Measurements from ENCODE around the gene TDRD15. TPM values are rescaled to one million over a fixed set of nuclear protein-coding genes. Genes with fewer than 3 reads are reported as not detected.

Gene TDRD15
- total RNA-seq, result under 1 TPM; 0.59 to 0.75 TPM
- polyA plus RNA-seq, result under 1 TPM; 0.09 to 0.25 TPM

DNA sequence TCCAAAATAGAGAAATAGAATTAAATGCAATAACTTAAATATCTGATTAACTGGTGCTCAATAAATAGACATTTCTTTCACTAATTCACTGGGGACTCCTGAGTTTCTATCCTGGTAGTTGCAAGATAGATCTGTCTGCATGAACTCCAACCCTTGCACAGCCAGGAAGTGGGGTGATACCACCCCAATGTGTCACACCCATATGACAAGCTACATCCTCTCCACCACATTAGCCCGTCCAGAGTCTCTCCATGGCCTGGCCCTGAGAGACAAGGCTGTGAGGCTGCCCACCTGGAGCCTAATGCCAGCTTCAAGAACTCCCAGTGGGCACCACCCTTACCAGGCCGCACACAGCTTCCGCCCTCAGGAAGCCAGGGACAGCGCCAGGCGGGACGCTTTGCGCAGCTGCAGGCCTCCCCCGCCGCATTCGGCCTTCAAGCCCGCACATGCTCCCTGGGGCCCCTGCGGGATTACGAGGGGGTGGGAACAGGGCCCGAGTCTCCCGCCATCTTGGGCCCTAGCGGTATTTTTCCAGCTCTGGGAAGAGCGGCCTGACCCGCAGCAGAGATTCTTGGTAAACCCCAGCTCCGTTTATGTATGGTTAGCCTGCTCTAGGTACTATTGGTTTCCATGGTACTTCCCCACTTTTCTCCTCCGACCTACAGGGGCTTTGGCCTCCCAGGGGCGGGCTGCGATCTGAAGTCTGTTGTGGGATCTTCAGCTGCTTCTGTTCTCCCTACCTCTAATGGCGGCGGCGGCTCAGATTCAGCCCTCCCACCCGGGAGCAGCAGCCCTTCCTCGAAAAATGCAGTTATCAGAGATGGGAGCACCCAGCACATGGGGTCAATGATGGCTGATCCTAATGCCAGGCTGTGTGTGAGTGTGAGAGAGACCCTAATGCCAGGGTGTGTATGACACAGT lies at the start of gene TDRD15:
Gene TDRD15, plus strand, starts transcription at position 496 of the 921 bp plus-strand sequence. CDS start 13,500 bp downstream, outside the sequence.
- 95% methylated on average over 27 of the region's 27 CpGs for WGBS
- H3K27me3 ChIP-seq (ENCODE audit: control insufficient read depth in 4 of 4, insufficient read depth in 4 of 4, low read length in 3 of 4), result no peaks in the 10 kb centered on the region
- H3K27ac ChIP-seq (ENCODE audit: low read depth in 1 of 2, low read length in 2 of 2), result no peak within 1 kb of the TSS
- no peak for TF ChIP-seq REST (IDR thresholded peaks at IDR 0.05)
- TF ChIP-seq EGR1 (IDR thresholded peaks at IDR 0.05; ENCODE audit: low read depth in 2 of 2), result no peak
- TF ChIP-seq, protein P1, sequence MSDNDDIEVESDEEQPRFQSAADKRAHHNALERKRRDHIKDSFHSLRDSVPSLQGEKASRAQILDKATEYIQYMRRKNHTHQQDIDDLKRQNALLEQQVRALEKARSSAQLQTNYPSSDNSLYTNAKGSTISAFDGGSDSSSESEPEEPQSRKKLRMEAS (IDR thresholded peaks at IDR 0.05), result no peak
- TF ChIP-seq RAD21 (IDR thresholded peaks at IDR 0.05), result no peak
- TF ChIP-seq FOXA1 (IDR thresholded peaks at IDR 0.05), result no peak
- no peak for TF ChIP-seq ATF3 (IDR thresholded peaks at IDR 0.05)
- no peak for TF ChIP-seq SP1 (IDR thresholded peaks at IDR 0.05)
- TF ChIP-seq TAF1 (conservative IDR thresholded peaks at IDR 0.05), result no peak
- TF ChIP-seq HNF4A (conservative IDR thresholded peaks at IDR 0.05), result no peak
- no peak for TF ChIP-seq RXRA (IDR thresholded peaks at IDR 0.05)
- no peak for TF ChIP-seq GABPA (IDR thresholded peaks at IDR 0.05 in 1 of 2, conservative IDR thresholded peaks at IDR 0.05 in 1 of 2)
- TF ChIP-seq NR2F2 (IDR thresholded peaks at IDR 0.05), result no peak
- TF ChIP-seq HNF4G (IDR thresholded peaks at IDR 0.05), result no peak
- no peaks in the 10 kb centered on the region for H3K4me1 ChIP-seq (ENCODE audit: control insufficient read depth in 4 of 4, insufficient read depth in 4 of 4, low read length in 3 of 4)
- H3K9ac ChIP-seq (ENCODE audit: low read depth in 1 of 2, low read length in 2 of 2), result no peak within 1 kb of the TSS
- DNase-seq (ENCODE audit: low spot score), result no peak
- no peak within 1 kb of the TSS for H3K4me3 ChIP-seq (ENCODE audit: low read depth in 1 of 3, low read length in 3 of 3)
- H3K36me3 ChIP-seq (ENCODE audit: control insufficient read depth in 4 of 4, insufficient read depth in 3 of 4, low read depth in 1 of 4, low read length in 3 of 4), result no peaks in the 10 kb centered on the region
- H3K9me3 ChIP-seq (ENCODE audit: control insufficient read depth in 4 of 4, low read length in 3 of 4), result no peaks in the 10 kb centered on the region

- Histone ChIP-seq H3K27me3 (ENCODE audit: control insufficient read depth in 4 of 4, insufficient read depth in 4 of 4, low read length in 3 of 4) (no peaks in the 10 kb centered on the region), H3K36me3 (ENCODE audit: control insufficient read depth in 4 of 4, insufficient read depth in 3 of 4, low read depth in 1 of 4, low read length in 3 of 4) (no peaks in the 10 kb centered on the region), H3K9ac (ENCODE audit: low read depth in 1 of 2, low read length in 2 of 2) (no peak overlapping the region), H3K9me3 (ENCODE audit: control insufficient read depth in 4 of 4, low read length in 3 of 4) (no peaks in the 10 kb centered on the region), H3K4me1 (ENCODE audit: control insufficient read depth in 4 of 4, insufficient read depth in 4 of 4, low read length in 3 of 4) (no peaks in the 10 kb centered on the region), H3K4me3 (ENCODE audit: low read depth in 1 of 3, low read length in 3 of 3) (no peak overlapping the region), H3K27ac (ENCODE audit: low read depth in 1 of 2, low read length in 2 of 2) (no peak overlapping the region)
- no peak for DNase-seq (ENCODE audit: low spot score)
- TF ChIP-seq ATF3 (IDR thresholded peaks at IDR 0.05) (no peak), ZBTB33 (IDR thresholded peaks at IDR 0.05) (no peak), HNF4A (conservative IDR thresholded peaks at IDR 0.05) (no peak), NR2F2 (IDR thresholded peaks at IDR 0.05) (no peak), CTCF (IDR thresholded peaks at IDR 0.05; ENCODE audit: low read depth, low read length, missing input control) (no peak), FOXA2 (IDR thresholded peaks at IDR 0.05) (no peak), JUND (IDR thresholded peaks at IDR 0.05) (no peak), EGR1 (IDR thresholded peaks at IDR 0.05; ENCODE audit: low read depth in 2 of 2) (no peak)
- WGBS, result 89% methylated on average over 1 of the region's 1 CpG
Observed at GRCh38 chr2:21078296-21078695, 45.5 kb upstream of the TDRD15 start.
